Neutrophil (primary cell): ENCODE data around the gene ADAMTS6.
A peak's percentile ranks its signal among the peaks of the same experiment; 100 is the strongest.
"Not testable (repeated sequence)": the region's sequence is repeated elsewhere in the genome, so short reads cannot be mapped to it uniquely, and the experiment has no call there.

ENCODE experiments used
- H3K27ac ChIP-seq: fragments of 200-600 bp; sonication (generic); 2 replicates; pipeline ENCODE4 v1.5.1; 2016; ENCODE audit warnings: mild to moderate bottlenecking, moderate library complexity
- H3K27me3 ChIP-seq: fragments of 200-600 bp; sonication (generic); 2 replicates; pipeline ENCODE4 v1.6.0; 2016; ENCODE audit warnings: mild to moderate bottlenecking
- H3K36me3 ChIP-seq: fragments of 200-600 bp; sonication (generic); 2 replicates; pipeline ENCODE4 v1.5.1; 2017
- H3K4me1 ChIP-seq, 2 experiments: fragments of 200-600 bp in 1 of 2; sonication (generic) in 1 of 2; 1 replicate in 1 of 2; 2 replicates in 1 of 2; pipeline versions ENCODE4 v1.5.1 to v1.6.1; 2013 to 2016; ENCODE audit warnings: low read depth in 1 of 2, low read length in 1 of 2, mild to moderate bottlenecking in 1 of 2, moderate library complexity in 1 of 2; ENCODE audit not compliant: control insufficient read depth in 1 of 2, insufficient read depth in 1 of 2
- H3K4me3 ChIP-seq, 2 experiments: fragments of 200-600 bp in 1 of 2; sonication (generic) in 1 of 2; 1 replicate in 1 of 2; 2 replicates in 1 of 2; pipeline ENCODE4 v1.5.1; 2013 to 2016; ENCODE audit warnings: low read depth in 1 of 2, low read length in 1 of 2, mild to moderate bottlenecking in 1 of 2, moderate library complexity in 1 of 2
- H3K9me3 ChIP-seq: fragments of 200-600 bp; sonication (generic); 2 replicates; pipeline ENCODE4 v1.5.1; 2016
- CTCF ChIP-seq: fragments of 200-600 bp; sonication (generic); IDR thresholded peaks from 2 replicates; pipeline ENCODE4 v1.5.1; 2016; ENCODE audit warnings: antibody characterized with exemption

ADAMTS6 gene

GRCh38 chr5:65506961-65507360 lies 25.2 kb upstream of the ADAMTS6 start:
- TF ChIP-seq CTCF: no peak

GRCh38 chr5:65489119-65489518 lies 7.4 kb upstream of the ADAMTS6 start:
- H3K4me1 ChIP-seq: no peaks in the 10 kb centered on the region
- no peaks in the 10 kb centered on the region for H3K27me3 ChIP-seq
- H3K9me3 ChIP-seq: no peaks in the 10 kb centered on the region
- no peaks in the 10 kb centered on the region for H3K36me3 ChIP-seq
- H3K4me3 ChIP-seq: no peak overlapping the region
- no peak overlapping the region for H3K27ac ChIP-seq
- no peak for TF ChIP-seq CTCF

More at GRCh38 chr5:65506961-65507360, 25.2 kb upstream of the ADAMTS6 start:
- no peaks in the 10 kb centered on the region for H3K4me1 ChIP-seq
- no peaks in the 10 kb centered on the region for H3K36me3 ChIP-seq
- no peaks in the 10 kb centered on the region for H3K9me3 ChIP-seq
- no peak overlapping the region for H3K4me3 ChIP-seq
- H3K27ac ChIP-seq: no peak overlapping the region
- no peaks in the 10 kb centered on the region for H3K27me3 ChIP-seq

GRCh38 chr5:65488038-65488687 lies 6.4 kb upstream of the ADAMTS6 start:
- not testable (repeated sequence) for H3K4me3 ChIP-seq, H3K27me3 ChIP-seq, H3K9me3 ChIP-seq, H3K27ac ChIP-seq, H3K4me1 ChIP-seq, H3K36me3 ChIP-seq

- not testable (repeated sequence) for H3K36me3 ChIP-seq, H3K27ac ChIP-seq, H3K9me3 ChIP-seq, H3K4me3 ChIP-seq
- Histone ChIP-seq H3K4me1 (peaks cover 7 to 10% of the 10 kb centered on the region in 2 experiments), H3K27me3 (peaks cover 11% of the 10 kb centered on the region)
Measured at GRCh38 chr5:65486803-65487202, 5.1 kb upstream of the ADAMTS6 start.

- H3K27me3 ChIP-seq: peaks cover 25% of the 10 kb centered on the region
Measured at GRCh38 chr5:65485405-65485804, 3.7 kb upstream of the ADAMTS6 start.

GRCh38 chr5:65483546-65484346 lies 2.0 kb upstream of the ADAMTS6 start:
- TF ChIP-seq CTCF: no peak
- Histone ChIP-seq H3K4me3 (peak overlapping the region in 1 of 2 experiments; percentile 60), H3K9me3 (no peaks in the 10 kb centered on the region), H3K27me3 (peaks cover 42% of the 10 kb centered on the region), H3K4me1 (peaks cover 23 to 29% of the 10 kb centered on the region in 2 experiments), H3K27ac (peak overlapping the region; percentile 27), H3K36me3 (no peaks in the 10 kb centered on the region)

More at GRCh38 chr5:65485405-65485804, 3.7 kb upstream of the ADAMTS6 start:
- Histone ChIP-seq H3K4me3 (no peak overlapping the region), H3K27ac (no peak overlapping the region), H3K36me3 (no peaks in the 10 kb centered on the region), H3K9me3 (no peaks in the 10 kb centered on the region), H3K4me1 (peaks cover 18 to 24% of the 10 kb centered on the region in 2 experiments)
- no peak for TF ChIP-seq CTCF
